Sigmoid colon (tissue), 4 donors: ENCODE data around the gene SH3TC1.

Experiments used
- EP300 ChIP-seq, 4 donors: sonication (generic); formaldehyde crosslinking; IDR thresholded peaks; one replicate each; pipeline ENCODE4 v1.6.1; 2017; ENCODE audit warnings: antibody characterized with exemption in 4 of 4
- POLR2A ChIP-seq, 2 donors: fragments of 450-650 bp; IDR thresholded peaks; one replicate each; pipeline ENCODE4 v1.6.1; 2016; ENCODE audit warnings: antibody characterized with exemption in 2 of 2, mild to moderate bottlenecking in 2 of 2, moderate library complexity in 2 of 2
- POLR2AphosphoS5 ChIP-seq, 4 donors: sonication (generic); formaldehyde crosslinking; IDR thresholded peaks; one replicate each; pipeline ENCODE4 v1.6.1; 2017; ENCODE audit warnings: antibody characterized with exemption in 4 of 4
- TF ChIP-seq, protein P1 (sequence below), 4 experiments: fragments of 450-650 bp in 3 of 4; fragments of 200-600 bp in 1 of 4; IDR thresholded peaks; one replicate each; pipeline ENCODE4 v1.5.1; 2016 to 2019; ENCODE audit warnings: antibody characterized with exemption in 4 of 4, mild to moderate bottlenecking in 3 of 4, moderate library complexity in 2 of 4

DNA sequence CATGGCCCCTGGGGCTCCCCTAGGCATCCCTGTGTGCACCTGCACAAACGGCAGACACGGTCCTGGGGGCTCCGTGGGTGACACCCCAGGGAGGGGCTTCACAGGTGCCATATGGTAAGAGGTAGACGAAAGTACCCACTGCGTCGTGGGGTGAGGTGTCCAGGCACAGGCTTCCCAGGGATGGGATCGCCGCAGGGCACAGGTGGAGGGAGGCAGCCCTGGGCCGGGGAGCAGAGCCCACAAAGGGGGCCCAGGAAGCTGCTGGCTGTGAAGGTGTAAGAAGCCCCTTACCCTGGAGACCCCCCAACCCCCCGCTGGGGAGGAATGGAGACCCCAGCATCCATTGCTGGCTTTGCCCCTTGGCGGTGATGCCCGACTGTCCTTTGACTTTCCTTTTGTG lies 10.9 kb downstream of the SH3TC1 start:
- TF ChIP-seq EP300 (IDR thresholded peaks at IDR 0.05) (no peak), POLR2A (IDR thresholded peaks at IDR 0.05) (no peak), POLR2AphosphoS5 (IDR thresholded peaks at IDR 0.05) (no peak)
- TF ChIP-seq, protein P1, sequence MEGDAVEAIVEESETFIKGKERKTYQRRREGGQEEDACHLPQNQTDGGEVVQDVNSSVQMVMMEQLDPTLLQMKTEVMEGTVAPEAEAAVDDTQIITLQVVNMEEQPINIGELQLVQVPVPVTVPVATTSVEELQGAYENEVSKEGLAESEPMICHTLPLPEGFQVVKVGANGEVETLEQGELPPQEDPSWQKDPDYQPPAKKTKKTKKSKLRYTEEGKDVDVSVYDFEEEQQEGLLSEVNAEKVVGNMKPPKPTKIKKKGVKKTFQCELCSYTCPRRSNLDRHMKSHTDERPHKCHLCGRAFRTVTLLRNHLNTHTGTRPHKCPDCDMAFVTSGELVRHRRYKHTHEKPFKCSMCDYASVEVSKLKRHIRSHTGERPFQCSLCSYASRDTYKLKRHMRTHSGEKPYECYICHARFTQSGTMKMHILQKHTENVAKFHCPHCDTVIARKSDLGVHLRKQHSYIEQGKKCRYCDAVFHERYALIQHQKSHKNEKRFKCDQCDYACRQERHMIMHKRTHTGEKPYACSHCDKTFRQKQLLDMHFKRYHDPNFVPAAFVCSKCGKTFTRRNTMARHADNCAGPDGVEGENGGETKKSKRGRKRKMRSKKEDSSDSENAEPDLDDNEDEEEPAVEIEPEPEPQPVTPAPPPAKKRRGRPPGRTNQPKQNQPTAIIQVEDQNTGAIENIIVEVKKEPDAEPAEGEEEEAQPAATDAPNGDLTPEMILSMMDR (IDR thresholded peaks at IDR 0.05): no peak
